Fibroblast of lung (primary cell): ENCODE data around the gene ERP44.

ENCODE experiments used
- EZH2 ChIP-seq: IDR thresholded peaks from 2 replicates; pipeline ENCODE4 v1.5.1; 2012; ENCODE audit warnings: low read length, control low read depth, mild to moderate bottlenecking; ENCODE audit errors: missing control alignments
- TF ChIP-seq, protein P1 (sequence below), 2 donors: IDR thresholded peaks in 1 of 2; conservative IDR thresholded peaks in 1 of 2; 1 replicate in 1 of 2; 2 replicates in 1 of 2; pipeline ENCODE4 v1.5.1; 2011 to 2012; ENCODE audit warnings: low read length in 2 of 2, control low read depth in 1 of 2, inconsistent platforms in 1 of 2, low read depth in 1 of 2, mild to moderate bottlenecking in 1 of 2

DNA sequence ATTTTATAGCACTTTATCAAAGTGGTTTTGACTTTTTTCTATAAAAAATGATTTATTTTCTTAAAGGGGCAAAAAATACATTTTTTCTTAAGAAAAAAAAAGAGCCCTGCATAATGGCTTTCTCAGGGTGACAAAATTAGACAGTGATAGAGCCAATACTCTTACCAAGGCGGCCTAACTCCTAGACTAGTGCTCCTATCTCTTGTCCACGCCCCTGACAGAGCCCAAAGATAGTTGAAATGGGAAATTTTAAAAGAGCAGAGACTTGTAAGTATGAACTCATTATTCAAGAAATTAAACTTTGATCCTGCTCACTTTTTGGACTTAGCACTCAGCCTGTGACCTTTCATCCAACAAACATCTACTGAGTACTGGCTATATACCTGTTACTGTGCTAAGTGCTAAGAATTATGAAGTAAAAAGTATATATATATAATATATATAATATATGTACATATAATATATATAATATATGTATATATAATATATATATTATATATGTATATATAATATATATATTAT is 1.4 kb upstream of the ERP44 start:
- TF ChIP-seq, protein P1, sequence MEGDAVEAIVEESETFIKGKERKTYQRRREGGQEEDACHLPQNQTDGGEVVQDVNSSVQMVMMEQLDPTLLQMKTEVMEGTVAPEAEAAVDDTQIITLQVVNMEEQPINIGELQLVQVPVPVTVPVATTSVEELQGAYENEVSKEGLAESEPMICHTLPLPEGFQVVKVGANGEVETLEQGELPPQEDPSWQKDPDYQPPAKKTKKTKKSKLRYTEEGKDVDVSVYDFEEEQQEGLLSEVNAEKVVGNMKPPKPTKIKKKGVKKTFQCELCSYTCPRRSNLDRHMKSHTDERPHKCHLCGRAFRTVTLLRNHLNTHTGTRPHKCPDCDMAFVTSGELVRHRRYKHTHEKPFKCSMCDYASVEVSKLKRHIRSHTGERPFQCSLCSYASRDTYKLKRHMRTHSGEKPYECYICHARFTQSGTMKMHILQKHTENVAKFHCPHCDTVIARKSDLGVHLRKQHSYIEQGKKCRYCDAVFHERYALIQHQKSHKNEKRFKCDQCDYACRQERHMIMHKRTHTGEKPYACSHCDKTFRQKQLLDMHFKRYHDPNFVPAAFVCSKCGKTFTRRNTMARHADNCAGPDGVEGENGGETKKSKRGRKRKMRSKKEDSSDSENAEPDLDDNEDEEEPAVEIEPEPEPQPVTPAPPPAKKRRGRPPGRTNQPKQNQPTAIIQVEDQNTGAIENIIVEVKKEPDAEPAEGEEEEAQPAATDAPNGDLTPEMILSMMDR (conservative IDR thresholded peaks at IDR 0.05 in 1 of 2, IDR thresholded peaks at IDR 0.05 in 1 of 2; ENCODE audit: low read depth in 1 of 2, low read length in 2 of 2): no peak
- no peak for TF ChIP-seq EZH2
